Right hindlimb (tissue), 1 donor: ENCODE data around the gene NCOA6.
A peak's percentile ranks its signal among the peaks of the same experiment; 100 is the strongest.

Experiments
- DNase-seq: peaks from one replicate; pipeline ENCODE4 v3.0.0-alpha.2; 2018

Gene NCOA6

GRCh38 chr20:34703424-34704176, 121.9 kb downstream of the NCOA6 start:
- DNase-seq: peak; percentile 36

DNA sequence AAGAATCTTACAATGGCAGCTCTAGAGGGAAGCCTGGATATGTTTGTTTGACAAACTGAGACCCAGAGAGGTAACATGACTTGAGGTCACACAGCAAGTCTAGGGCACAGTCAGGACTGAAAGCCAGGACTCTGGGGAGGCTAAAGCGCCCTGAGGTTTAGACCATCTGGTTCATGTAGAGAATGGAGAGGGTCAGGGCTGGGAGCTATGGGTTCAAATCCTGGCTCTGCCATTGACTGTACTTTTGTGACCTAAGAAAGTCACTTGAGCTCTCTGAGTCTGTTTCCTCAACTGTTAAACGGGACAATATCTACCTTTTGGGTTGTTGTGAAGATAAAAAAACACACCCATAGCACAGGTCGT, 122.4 kb downstream of the NCOA6 start:
- DNase-seq: no peak

DNA sequence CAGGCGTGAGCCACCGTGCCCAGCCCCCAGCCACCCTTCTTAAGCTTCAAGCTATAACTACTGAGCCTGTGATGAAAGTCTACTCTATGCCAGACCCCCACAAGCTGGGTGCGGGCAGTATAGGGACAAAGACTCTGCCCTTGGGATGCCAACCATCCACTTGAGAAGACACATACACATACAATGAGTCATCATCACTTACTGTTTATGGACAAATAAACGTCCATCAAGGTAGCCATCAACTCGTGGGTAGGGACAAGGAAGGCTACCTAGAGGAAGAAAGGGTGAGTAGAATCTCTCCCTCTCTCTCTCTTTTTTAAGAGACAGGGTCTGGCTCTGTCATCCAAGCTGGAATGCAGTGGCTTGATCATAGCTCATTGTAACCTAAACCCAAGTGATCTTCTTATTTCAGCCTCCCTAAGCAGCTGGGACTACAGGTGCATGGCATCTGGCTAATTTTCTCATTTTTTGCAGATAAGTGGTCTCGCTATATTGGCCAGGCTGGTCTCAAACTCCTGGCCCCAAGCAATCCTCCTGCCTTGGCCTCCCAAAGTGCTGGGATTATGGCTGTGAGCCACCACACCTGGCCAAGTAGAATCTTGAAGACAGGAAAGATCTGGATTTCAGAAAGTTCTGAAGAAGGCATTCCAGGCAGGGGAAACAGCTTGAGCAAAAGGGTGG, 123.9 kb downstream of the NCOA6 start:
- DNase-seq: no peak

- DNase-seq: no peak
Measured at GRCh38 chr20:34693414-34693813, 132.0 kb downstream of the NCOA6 start.

- no peak for DNase-seq
Measured at GRCh38 chr20:34691838-34692237, 133.6 kb downstream of the NCOA6 start.

GRCh38 chr20:34689486-34689885, 136.0 kb downstream of the NCOA6 start:
- DNase-seq: no peak

DNA sequence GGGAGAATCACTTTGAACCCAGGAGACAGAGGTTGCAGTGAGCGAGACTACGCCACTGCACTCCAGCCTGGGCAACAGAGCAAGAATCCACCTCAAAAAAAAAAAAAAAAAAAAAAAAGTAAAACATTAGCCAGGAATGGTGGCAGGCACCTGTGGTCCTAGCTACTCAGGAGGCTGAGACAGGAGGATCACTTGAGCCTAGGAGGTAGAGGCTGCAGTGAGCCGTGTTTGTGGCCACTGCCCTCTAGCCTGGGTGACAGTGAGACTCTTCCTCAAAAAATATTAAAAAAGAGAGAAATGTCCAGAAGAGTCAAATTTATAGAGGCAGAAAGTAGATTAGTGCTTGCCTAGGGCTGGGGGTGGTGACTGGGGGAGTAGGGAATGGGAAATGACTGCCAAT, 141.8 kb downstream of the NCOA6 start:
- no peak for DNase-seq

GRCh38 chr20:34680586-34681175, 144.8 kb downstream of the NCOA6 start:
- no peak for DNase-seq

- peak; percentile 97 for DNase-seq
Measured at GRCh38 chr20:34676642-34677373, 148.6 kb downstream of the NCOA6 start, which contains the start of gene PIGU. Gene PIGU, minus strand, starts transcription at chr20:34677092. Its CDS starts 7 bp downstream, at chr20:34677085.

DNA sequence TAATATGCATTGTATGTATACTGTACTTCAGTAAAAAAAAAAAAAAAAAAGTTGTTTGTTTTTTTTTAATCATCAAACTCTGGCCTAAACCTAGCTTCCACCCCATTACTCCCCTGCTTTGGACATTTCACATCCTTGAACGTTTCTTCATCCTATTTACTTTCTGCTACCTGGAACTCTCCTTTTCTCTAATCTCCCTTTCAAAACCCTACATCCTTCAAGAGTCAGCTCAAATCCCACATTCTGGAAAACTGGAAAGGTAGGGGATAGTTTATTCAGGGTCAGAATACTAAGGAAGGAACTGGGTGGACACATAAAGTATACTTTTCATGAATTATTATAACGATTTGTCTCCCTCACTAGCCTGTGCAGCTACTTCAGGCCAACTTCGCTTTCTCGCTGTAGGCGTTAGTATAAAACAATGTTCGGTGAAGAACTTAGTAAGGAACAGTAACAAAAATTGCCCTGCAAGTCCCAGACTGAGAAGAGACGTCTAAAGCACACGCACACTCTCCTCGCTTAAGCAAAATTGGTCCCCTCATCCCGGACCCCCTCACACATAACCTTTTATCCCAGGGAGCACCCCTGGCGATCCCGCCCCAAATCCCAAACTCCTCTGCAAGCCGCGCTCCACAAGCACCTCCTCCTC, 149.3 kb downstream of the NCOA6 start:
- DNase-seq: no peak

- no peak for DNase-seq
Measured at GRCh38 chr20:34675561-34675960, 149.9 kb downstream of the NCOA6 start.

- no peak for DNase-seq
Measured at GRCh38 chr20:34673412-34673811, 152.0 kb downstream of the NCOA6 start.

GRCh38 chr20:34669094-34669493, 156.4 kb downstream of the NCOA6 start:
- no peak for DNase-seq
